Kidney (tissue), 14 donors: ENCODE measurements around the gene GPC3. TPM values are rescaled to one million over a fixed set of nuclear protein-coding genes. Genes with fewer than 3 reads are reported as not detected.

Source experiments
- DNase-seq, 5 donors: peaks; one replicate each; pipeline ENCODE4 v3.0.0-alpha.2; 2013 to 2020
- FAIRE-seq: peaks from 2 replicates; lab custom pipeline; 2012; peaks lifted over from hg19 to GRCh38; lab: Jason Lieb, UNC
- H3K27ac ChIP-seq, 2 donors: one replicate each; pipeline ENCODE4 v1.7.0; 2013; ENCODE audit warnings: low read depth in 2 of 2, low read length in 2 of 2, inconsistent platforms in 1 of 2
- H3K27me3 ChIP-seq: one replicate; pipeline ENCODE4 v1.7.1; 2013; ENCODE audit warnings: low read length, inconsistent platforms; ENCODE audit not compliant: control insufficient read depth, insufficient read depth
- H3K36me3 ChIP-seq, 3 donors: one replicate each; pipeline versions ENCODE4 v1.7.0 to v1.7.1; 2013; ENCODE audit warnings: low read length in 3 of 3, control low read depth in 1 of 3, inconsistent platforms in 1 of 3; ENCODE audit not compliant: insufficient read depth in 3 of 3, control insufficient read depth in 2 of 3
- H3K4me1 ChIP-seq, 3 donors: one replicate each; pipeline versions ENCODE4 v1.7.0 to v1.7.1; 2013; ENCODE audit warnings: low read length in 3 of 3, inconsistent platforms in 1 of 3, low read depth in 1 of 3; ENCODE audit not compliant: control insufficient read depth in 2 of 3, insufficient read depth in 2 of 3
- H3K4me3 ChIP-seq, 3 donors: one replicate each; pipeline versions ENCODE4 v1.7.0 to v1.8.1; 2013; ENCODE audit warnings: low read length in 3 of 3, control low read depth in 1 of 3, inconsistent platforms in 1 of 3
- H3K9ac ChIP-seq, 3 donors: one replicate each; pipeline versions ENCODE4 v1.7.0 to v1.7.1; 2013; ENCODE audit warnings: low read length in 3 of 3, control low read depth in 1 of 3, inconsistent platforms in 1 of 3
- H3K9me3 ChIP-seq, 3 donors: one replicate each; pipeline versions ENCODE4 v1.7.0 to v1.7.1; 2013; ENCODE audit warnings: low read length in 3 of 3, control low read depth in 1 of 3, inconsistent platforms in 1 of 3; ENCODE audit not compliant: control insufficient read depth in 2 of 3, insufficient read depth in 1 of 3
- intact Hi-C: fragments of 100-400 bp; cut with DNase I; formaldehyde crosslinking; loops from one replicate; pipeline ENCODE4 v1.11.1; 2022
- polyA plus RNA-seq: library from polyadenylated mRNA; stranded (reverse); fragments of 350-450 nt; fragmentation: Illumina TruSeq; extraction: RNeasy Lipid Tissue Mini Kit (QIAGEN cat#74804); gene quantifications from one replicate; pipeline ENCODE4 v1.2.3, GENCODE V29; 2014; ENCODE audit warnings: low read depth, low replicate concordance; ENCODE audit not compliant: insufficient read depth
- total RNA-seq: library from RNA; stranded (reverse); fragmentation: NEBNext Ultra II Directional; extraction: Animal tissue kit (Norgen Biotek cat#: 25700); gene quantifications from one replicate; pipeline ENCODE4 v1.2.1, GENCODE V29; 2021
- TF ChIP-seq, protein P1 (sequence below): IDR thresholded peaks from 3 replicates; pipeline ENCODE4 v1.5.1; 2012; ENCODE audit warnings: mild to moderate bottlenecking, moderate library complexity, borderline replicate concordance; ENCODE audit not compliant: insufficient read depth; ENCODE audit errors: extremely low read depth
- donor health status: control.
- donor health status: control.
- donor health status: control.
- donor health status: control.
- donor health status: control.
- donor health status: DM: yes; HTN: yes; CAD: no.
- donor health status: Normal renal cell carcinoma (clear cell type).

The GPC3 gene
- total and polyA plus RNA-seq, 2 donors from 2014 or later, result 43.0 to 52.5 TPM

DNA sequence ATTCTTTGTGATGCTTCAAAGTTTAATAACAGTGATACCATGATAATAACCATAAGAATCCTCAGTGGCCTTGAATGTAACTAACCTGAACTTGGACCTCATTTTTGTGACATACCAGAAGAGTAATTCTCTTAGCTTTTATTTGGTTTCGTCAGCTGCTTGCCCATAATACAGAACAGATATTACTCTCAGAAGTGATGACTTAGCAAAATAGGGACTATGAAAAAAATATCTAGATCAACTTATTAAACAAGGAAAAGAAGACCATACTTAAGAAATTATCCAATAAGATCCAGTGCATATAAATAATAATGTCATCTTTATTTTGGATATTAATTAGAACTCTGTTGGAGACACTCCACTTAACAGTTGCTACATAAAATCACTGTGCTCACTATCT, 333.2 kb downstream of the GPC3 start:
- no peaks in the 10 kb centered on the region for H3K9me3 ChIP-seq
- TF ChIP-seq, protein P1, sequence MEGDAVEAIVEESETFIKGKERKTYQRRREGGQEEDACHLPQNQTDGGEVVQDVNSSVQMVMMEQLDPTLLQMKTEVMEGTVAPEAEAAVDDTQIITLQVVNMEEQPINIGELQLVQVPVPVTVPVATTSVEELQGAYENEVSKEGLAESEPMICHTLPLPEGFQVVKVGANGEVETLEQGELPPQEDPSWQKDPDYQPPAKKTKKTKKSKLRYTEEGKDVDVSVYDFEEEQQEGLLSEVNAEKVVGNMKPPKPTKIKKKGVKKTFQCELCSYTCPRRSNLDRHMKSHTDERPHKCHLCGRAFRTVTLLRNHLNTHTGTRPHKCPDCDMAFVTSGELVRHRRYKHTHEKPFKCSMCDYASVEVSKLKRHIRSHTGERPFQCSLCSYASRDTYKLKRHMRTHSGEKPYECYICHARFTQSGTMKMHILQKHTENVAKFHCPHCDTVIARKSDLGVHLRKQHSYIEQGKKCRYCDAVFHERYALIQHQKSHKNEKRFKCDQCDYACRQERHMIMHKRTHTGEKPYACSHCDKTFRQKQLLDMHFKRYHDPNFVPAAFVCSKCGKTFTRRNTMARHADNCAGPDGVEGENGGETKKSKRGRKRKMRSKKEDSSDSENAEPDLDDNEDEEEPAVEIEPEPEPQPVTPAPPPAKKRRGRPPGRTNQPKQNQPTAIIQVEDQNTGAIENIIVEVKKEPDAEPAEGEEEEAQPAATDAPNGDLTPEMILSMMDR, result no peak
- FAIRE-seq (peak; percentile 81), DNase-seq (no peak)
- no peak overlapping the region for H3K4me3 ChIP-seq
- intact Hi-C loops, result no loop called here
- no peaks in the 10 kb centered on the region for H3K36me3 ChIP-seq
- H3K9ac ChIP-seq, result no peak overlapping the region
- H3K27ac ChIP-seq, result no peak overlapping the region
- H3K4me1 ChIP-seq, result peaks cover 0 to 12% (median 0%) of the 10 kb centered on the region in 3 donors
- H3K27me3 ChIP-seq, result no peaks in the 10 kb centered on the region

DNA sequence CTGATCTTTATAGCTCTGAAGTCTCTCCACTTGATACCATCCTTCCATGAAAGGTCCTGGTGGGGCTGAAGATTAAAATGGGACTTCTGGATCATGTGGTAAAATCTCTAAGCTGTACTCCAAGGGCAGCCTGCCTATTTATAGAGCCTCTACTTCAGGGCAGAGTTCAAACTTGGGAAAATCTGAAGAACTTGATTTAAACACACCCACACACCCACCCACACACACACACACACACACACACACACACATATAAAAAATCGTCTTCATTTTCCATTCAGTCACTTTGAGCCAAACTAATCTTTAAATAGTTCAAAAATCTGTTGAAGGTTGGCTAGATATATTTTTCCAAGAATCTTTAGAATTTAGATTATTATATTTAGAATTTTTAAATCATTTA, 335.2 kb downstream of the GPC3 start:
- no peaks in the 10 kb centered on the region for H3K27me3 ChIP-seq
- TF ChIP-seq, protein P1, result no peak
- no peaks in the 10 kb centered on the region for H3K9me3 ChIP-seq
- FAIRE-seq (peak; percentile 38), DNase-seq (no peak)
- H3K4me3 ChIP-seq, result no peak overlapping the region
- H3K27ac ChIP-seq, result no peak overlapping the region
- no peaks in the 10 kb centered on the region for H3K36me3 ChIP-seq
- H3K4me1 ChIP-seq, result no peaks in the 10 kb centered on the region
- no peak overlapping the region for H3K9ac ChIP-seq
- intact Hi-C loops, result no loop called here

DNA sequence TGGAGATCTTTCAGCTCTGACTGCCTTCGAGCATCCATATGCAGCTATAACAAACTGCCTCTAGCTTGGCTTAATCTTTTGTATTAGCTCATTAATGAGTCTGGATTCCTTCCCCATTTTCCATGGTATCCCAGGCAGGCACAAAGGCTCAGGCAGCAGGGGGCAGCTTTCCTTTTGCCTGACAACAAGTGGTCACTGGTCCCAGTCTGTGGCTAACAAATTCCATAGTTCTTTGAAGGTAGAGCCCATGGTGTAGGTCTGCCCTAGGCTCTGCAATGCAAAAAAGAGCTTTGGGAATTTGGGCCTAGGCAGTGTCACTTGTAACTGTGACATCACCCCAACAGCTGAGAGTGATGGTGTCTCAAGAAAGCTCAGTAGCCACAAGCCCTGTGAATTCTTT, 335.7 kb downstream of the GPC3 start:
- intact Hi-C loops, result no loop called here
- FAIRE-seq (no peak), DNase-seq (no peak)
- no peak overlapping the region for H3K4me3 ChIP-seq
- H3K27ac ChIP-seq, result no peak overlapping the region
- no peaks in the 10 kb centered on the region for H3K4me1 ChIP-seq
- no peaks in the 10 kb centered on the region for H3K27me3 ChIP-seq
- TF ChIP-seq, protein P1, result no peak
- no peaks in the 10 kb centered on the region for H3K9me3 ChIP-seq
- no peak overlapping the region for H3K9ac ChIP-seq
- H3K36me3 ChIP-seq, result no peaks in the 10 kb centered on the region

DNA sequence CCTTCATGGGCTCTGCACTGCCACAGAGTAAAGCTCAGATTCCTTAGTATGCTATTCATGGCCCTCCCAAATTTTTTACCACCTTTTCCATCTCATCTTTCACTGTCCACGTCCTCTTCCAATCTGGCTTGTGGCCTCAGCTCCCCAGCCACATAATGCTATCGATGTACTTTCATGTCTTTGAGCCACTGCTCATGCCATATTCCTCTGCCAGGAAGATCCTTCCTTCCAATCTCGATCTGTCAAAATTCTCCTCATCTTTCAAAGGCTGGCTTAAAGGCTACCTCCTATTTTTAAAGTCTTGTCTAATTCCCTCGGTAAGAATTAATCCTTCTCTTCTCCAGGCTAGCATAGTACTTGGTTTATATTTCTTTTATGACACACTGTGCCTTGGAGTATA, 336.8 kb downstream of the GPC3 start:
- H3K27ac ChIP-seq, result no peak overlapping the region
- H3K27me3 ChIP-seq, result no peaks in the 10 kb centered on the region
- TF ChIP-seq, protein P1, result no peak
- no peak overlapping the region for H3K4me3 ChIP-seq
- no peak overlapping the region for H3K9ac ChIP-seq
- no peaks in the 10 kb centered on the region for H3K9me3 ChIP-seq
- H3K36me3 ChIP-seq, result no peaks in the 10 kb centered on the region
- no peaks in the 10 kb centered on the region for H3K4me1 ChIP-seq
- DNase-seq, result no peak
- intact Hi-C loops, result no loop called here
- no peak for FAIRE-seq
